OCI-LY1 (cell line): ENCODE data around the gene CNTN2.

Experiments used
- EZH2 ChIP-seq: fragments of 200-600 bp; sonication (generic), shearing (Covaris generic); IDR thresholded peaks from 2 replicates; pipeline ENCODE4 v1.8.0; 2017; ENCODE audit warnings: borderline replicate concordance, mixed run types, mild to moderate bottlenecking, antibody characterized with exemption, low read length, moderate library complexity, mixed read lengths
- TF ChIP-seq, protein P1 (sequence below): fragments of 200-600 bp; sonication (generic), shearing (Covaris generic); IDR thresholded peaks from 2 replicates; pipeline ENCODE4 v1.5.1; 2017; ENCODE audit warnings: mild to moderate bottlenecking, antibody characterized with exemption, low read length, moderate library complexity, mixed read lengths

DNA sequence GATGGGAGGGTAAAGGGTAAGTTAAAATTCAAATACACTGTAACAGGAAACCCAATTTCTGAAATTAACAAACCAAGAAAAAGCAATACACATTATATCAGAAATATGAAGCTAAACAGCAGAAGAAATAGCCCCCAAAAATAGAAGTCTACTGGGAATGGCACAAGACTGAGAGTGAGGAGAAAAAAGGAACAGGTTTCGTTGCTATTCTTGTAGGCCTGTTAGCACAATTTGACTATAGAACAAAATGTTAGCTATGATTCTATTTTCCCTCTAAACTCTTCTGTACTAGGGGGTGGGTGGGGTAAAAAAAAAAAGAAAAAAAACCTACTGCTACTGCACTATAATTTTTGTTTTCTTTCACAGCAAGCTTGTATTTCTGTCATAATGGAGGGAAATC is 66.3 kb downstream of the CNTN2 start:
- TF ChIP-seq EZH2: no peak
- TF ChIP-seq, protein P1, sequence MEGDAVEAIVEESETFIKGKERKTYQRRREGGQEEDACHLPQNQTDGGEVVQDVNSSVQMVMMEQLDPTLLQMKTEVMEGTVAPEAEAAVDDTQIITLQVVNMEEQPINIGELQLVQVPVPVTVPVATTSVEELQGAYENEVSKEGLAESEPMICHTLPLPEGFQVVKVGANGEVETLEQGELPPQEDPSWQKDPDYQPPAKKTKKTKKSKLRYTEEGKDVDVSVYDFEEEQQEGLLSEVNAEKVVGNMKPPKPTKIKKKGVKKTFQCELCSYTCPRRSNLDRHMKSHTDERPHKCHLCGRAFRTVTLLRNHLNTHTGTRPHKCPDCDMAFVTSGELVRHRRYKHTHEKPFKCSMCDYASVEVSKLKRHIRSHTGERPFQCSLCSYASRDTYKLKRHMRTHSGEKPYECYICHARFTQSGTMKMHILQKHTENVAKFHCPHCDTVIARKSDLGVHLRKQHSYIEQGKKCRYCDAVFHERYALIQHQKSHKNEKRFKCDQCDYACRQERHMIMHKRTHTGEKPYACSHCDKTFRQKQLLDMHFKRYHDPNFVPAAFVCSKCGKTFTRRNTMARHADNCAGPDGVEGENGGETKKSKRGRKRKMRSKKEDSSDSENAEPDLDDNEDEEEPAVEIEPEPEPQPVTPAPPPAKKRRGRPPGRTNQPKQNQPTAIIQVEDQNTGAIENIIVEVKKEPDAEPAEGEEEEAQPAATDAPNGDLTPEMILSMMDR: no peak
